ENCODE results near the gene PLAC1. TPM values are rescaled to one million over a fixed set of nuclear protein-coding genes. Genes with fewer than 3 reads are reported as not detected.

The PLAC1 gene
- total and polyA plus RNA-seq, 8 donors: 0.07 TPM; not detected in 7

- FAIRE-seq: no peak
- H3K4me3 ChIP-seq: peak overlapping the region in 3 of 4 donors; percentile 18 to 47 (median 33)
- WGBS, 2 donors: 3 to 27% methylated on average over 33 of the region's 33 CpGs
- H3K27ac ChIP-seq: peak overlapping the region in 2 of 4 donors; percentile 55 to 59
- intact Hi-C loops (cut with DNase I): no loop called here
- DNase-seq: no peak
- peaks cover 0 to 3% (median 0%) of the 10 kb centered on the region in 3 donors for H3K4me1 ChIP-seq
- no peaks in the 10 kb centered on the region for H3K9me3 ChIP-seq
- no peak for TF ChIP-seq CTCF (IDR thresholded peaks at IDR 0.05)
- H3K36me3 ChIP-seq: no peaks in the 10 kb centered on the region
- ATAC-seq: peak in 1 of 4 donors; percentile 24
- H3K27me3 ChIP-seq: peaks cover 0 to 58% (median 11%) of the 10 kb centered on the region in 4 donors
Observed at GRCh38 chrX:134548257-134549201, 109.7 kb downstream of the PLAC1 start.

- FAIRE-seq: no peak
- H3K36me3 ChIP-seq: no peaks in the 10 kb centered on the region
- DNase-seq: no peak
- peaks cover 0 to 65% (median 11%) of the 10 kb centered on the region in 4 donors for H3K27me3 ChIP-seq
- no peak for ATAC-seq
- TF ChIP-seq CTCF (IDR thresholded peaks at IDR 0.05): no peak
- peaks cover 0 to 3% (median 0%) of the 10 kb centered on the region in 3 donors for H3K4me1 ChIP-seq
- intact Hi-C loops (cut with DNase I): no loop called here
- H3K27ac ChIP-seq: no peak overlapping the region
- no peaks in the 10 kb centered on the region for H3K9me3 ChIP-seq
- H3K4me3 ChIP-seq: no peak overlapping the region
- 55 to 60% methylated on average over 7 of the region's 7 CpGs for whole genome bisulfite sequencing, 2 donors
Observed at GRCh38 chrX:134547047-134547679, 111.1 kb downstream of the PLAC1 start.

GRCh38 chrX:134546187-134546586, 112.1 kb downstream of the PLAC1 start:
- intact Hi-C loops (cut with DNase I): no loop called here
- H3K4me1 ChIP-seq: peaks cover 0 to 3% (median 0%) of the 10 kb centered on the region in 3 donors
- no peak for TF ChIP-seq CTCF (IDR thresholded peaks at IDR 0.05)
- FAIRE-seq (no peak), ATAC-seq (no peak), DNase-seq (no peak)
- H3K36me3 ChIP-seq: no peaks in the 10 kb centered on the region
- H3K27ac ChIP-seq: no peak overlapping the region
- H3K9me3 ChIP-seq: no peaks in the 10 kb centered on the region
- 65 to 88% methylated on average over 33 to 35 of the region's 35 CpGs for WGBS, 2 donors
- peaks cover 0 to 62% (median 11%) of the 10 kb centered on the region in 4 donors for H3K27me3 ChIP-seq
- H3K4me3 ChIP-seq: no peak overlapping the region

- Histone ChIP-seq H3K36me3 (no peaks in the 10 kb centered on the region), H3K27me3 (peaks cover 0 to 63% (median 11%) of the 10 kb centered on the region in 4 donors), H3K9me3 (no peaks in the 10 kb centered on the region), H3K27ac (no peak overlapping the region), H3K4me1 (peaks cover 0 to 3% (median 0%) of the 10 kb centered on the region in 3 donors), H3K4me3 (no peak overlapping the region)
- ATAC-seq (no peak), DNase-seq (peak in 1 of 6 donors; percentile 53), FAIRE-seq (no peak)
- intact Hi-C loops (cut with DNase I): no loop called here
- 73 to 91% methylated on average over 20 of the region's 20 CpGs for WGBS, 2 donors
- TF ChIP-seq CTCF (IDR thresholded peaks at IDR 0.05): no peak
Observed at GRCh38 chrX:134545510-134545909, 112.8 kb downstream of the PLAC1 start.
